ENCODE results near the gene TGFBR3L.

- TF ChIP-seq EZH2phosphoT487 (IDR thresholded peaks at IDR 0.05) (peak; percentile 87), EZH2 (IDR thresholded peaks at IDR 0.05) (peak; percentile 72)
- TF ChIP-seq, protein P1, sequence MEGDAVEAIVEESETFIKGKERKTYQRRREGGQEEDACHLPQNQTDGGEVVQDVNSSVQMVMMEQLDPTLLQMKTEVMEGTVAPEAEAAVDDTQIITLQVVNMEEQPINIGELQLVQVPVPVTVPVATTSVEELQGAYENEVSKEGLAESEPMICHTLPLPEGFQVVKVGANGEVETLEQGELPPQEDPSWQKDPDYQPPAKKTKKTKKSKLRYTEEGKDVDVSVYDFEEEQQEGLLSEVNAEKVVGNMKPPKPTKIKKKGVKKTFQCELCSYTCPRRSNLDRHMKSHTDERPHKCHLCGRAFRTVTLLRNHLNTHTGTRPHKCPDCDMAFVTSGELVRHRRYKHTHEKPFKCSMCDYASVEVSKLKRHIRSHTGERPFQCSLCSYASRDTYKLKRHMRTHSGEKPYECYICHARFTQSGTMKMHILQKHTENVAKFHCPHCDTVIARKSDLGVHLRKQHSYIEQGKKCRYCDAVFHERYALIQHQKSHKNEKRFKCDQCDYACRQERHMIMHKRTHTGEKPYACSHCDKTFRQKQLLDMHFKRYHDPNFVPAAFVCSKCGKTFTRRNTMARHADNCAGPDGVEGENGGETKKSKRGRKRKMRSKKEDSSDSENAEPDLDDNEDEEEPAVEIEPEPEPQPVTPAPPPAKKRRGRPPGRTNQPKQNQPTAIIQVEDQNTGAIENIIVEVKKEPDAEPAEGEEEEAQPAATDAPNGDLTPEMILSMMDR (IDR thresholded peaks at IDR 0.05): peak; percentile 70
Observed at GRCh38 chr19:7917267-7918061, 2.8 kb downstream of the TGFBR3L start.

All from neural progenitor cell (in vitro differentiated cells).